Activated CD4-positive, alpha-beta T cell treated with anti-CD3 and anti-CD28 coated beads for 36 hours (primary cell): ENCODE data around the gene SHISAL2B. TPM values are rescaled to one million over a fixed set of nuclear protein-coding genes. Genes with fewer than 3 reads are reported as not detected.

ENCODE experiments used
- ATAC-seq: fragments of 200-7000 bp; cut with Tn5 transposase; one replicate; pipeline ENCODE4 v1.10.0; 2021; ENCODE audit warnings: mild to moderate bottlenecking, moderate library complexity
- CTCF ChIA-PET: fragments of 350-600 bp; sonication (Branson Sonifier 250); formaldehyde crosslinking; loops from one replicate; lab custom pipeline; 2021; ENCODE audit warnings: antibody characterized with exemption; lab: Charles Lee
- POLR2A ChIA-PET: fragments of 350-600 bp; sonication (Branson Sonifier 250); formaldehyde crosslinking; loops from one replicate; lab custom pipeline; 2021; ENCODE audit warnings: antibody characterized with exemption, inconsistent platforms; lab: Charles Lee
- DNase-seq: peaks from one replicate; pipeline ENCODE4 v3.0.0-alpha.2; 2020
- H3K27ac Mint-ChIP-seq: one replicate; pipeline ENCODE4 v1.8.0; 2021; ENCODE audit warnings: mixed read lengths
- H3K27me3 Mint-ChIP-seq: one replicate; pipeline ENCODE4 v1.8.0; 2021; ENCODE audit warnings: mixed read lengths
- H3K36me3 Mint-ChIP-seq: one replicate; pipeline ENCODE4 v1.8.0; 2021; ENCODE audit warnings: low read depth, mixed read lengths
- H3K4me1 Mint-ChIP-seq: one replicate; pipeline ENCODE4 v1.8.0; 2021; ENCODE audit warnings: mixed read lengths
- H3K4me3 Mint-ChIP-seq: one replicate; pipeline ENCODE4 v1.8.0; 2021; ENCODE audit warnings: mild to moderate bottlenecking, moderate library complexity, mixed read lengths
- H3K9me3 Mint-ChIP-seq: one replicate; pipeline ENCODE4 v1.8.0; 2021; ENCODE audit warnings: low read depth, mixed read lengths
- intact Hi-C, 2 experiments: fragments of 100-400 bp; cut with DNase I in 1 of 2; cut with micrococcal nuclease in 1 of 2; formaldehyde crosslinking; loops; one replicate each; pipeline versions ENCODE4 v1.14.2 to v1.15.1; 2022 to 2024; cut with DNase I, micrococcal nuclease
- total RNA-seq, 2 experiments: library from RNA; stranded (reverse); gene quantifications; one replicate each; pipeline ENCODE4 v1.2.3, GENCODE V29; 2021

Gene SHISAL2B
- total RNA-seq, 2 experiments from 2014 or later = not detected

- intact Hi-C loops = no loop called here
- Mint-ChIP-seq H3K4me3 (no peak overlapping the region), H3K36me3 (peaks cover 9% of the 10 kb centered on the region), H3K27ac (no peak overlapping the region), H3K4me1 (peaks cover 15% of the 10 kb centered on the region), H3K9me3 (no peaks in the 10 kb centered on the region), H3K27me3 (no peaks in the 10 kb centered on the region)
- no peak for DNase-seq
- ATAC-seq = no peak
- POLR2A ChIA-PET = no interaction called here
- CTCF ChIA-PET = interaction anchor here (1.4 kb wide), 1 partner anchor 12 kb away, joined by 3 read pairs; no protein-coding TSS in a partner anchor
Observed at GRCh38 chr5:64758901-64759300, 68.6 kb downstream of the SHISAL2B start.

GRCh38 chr5:64759960-64760660 lies 69.8 kb downstream of the SHISAL2B start:
- no peaks in the 10 kb centered on the region for H3K9me3 Mint-ChIP-seq
- CTCF ChIA-PET = no interaction called here

GRCh38 chr5:64763948-64764503 lies 73.7 kb downstream of the SHISAL2B start:
- intact Hi-C loops = no loop called here
- Mint-ChIP-seq H3K4me3 (no peak overlapping the region), H3K27ac (no peak overlapping the region), H3K4me1 (peaks cover 31% of the 10 kb centered on the region), H3K9me3 (no peaks in the 10 kb centered on the region), H3K36me3 (peaks cover 22% of the 10 kb centered on the region), H3K27me3 (no peaks in the 10 kb centered on the region)
- ATAC-seq (no peak), DNase-seq (no peak)
- ChIA-PET CTCF (interaction anchor here (0.6 to 1.0 kb wide), 2 partner anchors 9 to 253 kb away, joined by 3 to 4 read pairs; no protein-coding TSS in a partner anchor), POLR2A (no interaction called here)

More at GRCh38 chr5:64759960-64760660, 69.8 kb downstream of the SHISAL2B start:
- H3K4me3 Mint-ChIP-seq = no peak overlapping the region
- H3K27ac Mint-ChIP-seq = no peak overlapping the region
- DNase-seq = no peak
- ATAC-seq = no peak
- intact Hi-C loops = no loop called here
- POLR2A ChIA-PET = no interaction called here
- peaks cover 11% of the 10 kb centered on the region for H3K36me3 Mint-ChIP-seq
- no peaks in the 10 kb centered on the region for H3K27me3 Mint-ChIP-seq
- peaks cover 19% of the 10 kb centered on the region for H3K4me1 Mint-ChIP-seq

- H3K9me3 Mint-ChIP-seq = no peaks in the 10 kb centered on the region
- peaks cover 18% of the 10 kb centered on the region for H3K36me3 Mint-ChIP-seq
- H3K27me3 Mint-ChIP-seq = no peaks in the 10 kb centered on the region
- H3K4me1 Mint-ChIP-seq = peaks cover 37% of the 10 kb centered on the region
- H3K4me3 Mint-ChIP-seq = no peak overlapping the region
- intact Hi-C loops = loop anchor here (5.0 kb wide), 4 partner anchors 129 to 1376 kb away; partner anchors contain the start of genes ADAMTS6 (in 1 of the 2), CENPK (in 1 of the 2), PPWD1 (in 1 of the 2) and SREK1 (in 1 of the 2)
- ATAC-seq (no peak), DNase-seq (no peak)
- ChIA-PET POLR2A (no interaction called here), CTCF (interaction anchor here (0.9 to 1.3 kb wide), 3 partner anchors 12 to 18 kb away, joined by 3 read pairs; no protein-coding TSS in a partner anchor)
- H3K27ac Mint-ChIP-seq = peak overlapping the region; percentile 56
Observed at GRCh38 chr5:64765804-64766504, 75.7 kb downstream of the SHISAL2B start.

GRCh38 chr5:64766941-64767340 lies 76.6 kb downstream of the SHISAL2B start:
- DNase-seq = no peak
- CTCF ChIA-PET = interaction anchor here (1.0 to 1.3 kb wide), 2 partner anchors 15 to 18 kb away, joined by 3 read pairs; no protein-coding TSS in a partner anchor
- Mint-ChIP-seq H3K9me3 (no peaks in the 10 kb centered on the region), H3K4me1 (peaks cover 39% of the 10 kb centered on the region), H3K36me3 (peaks cover 16% of the 10 kb centered on the region), H3K27ac (peak overlapping the region; percentile 0), H3K4me3 (peak overlapping the region; percentile 91), H3K27me3 (no peaks in the 10 kb centered on the region)
- ATAC-seq = no peak
- POLR2A ChIA-PET = interaction anchor here (1.1 kb wide), 1 partner anchor 16 kb away, joined by 3 read pairs; no protein-coding TSS in a partner anchor
- intact Hi-C loops = loop anchor here (5.0 kb wide), 4 partner anchors 130 to 1375 kb away; partner anchors contain the start of genes ADAMTS6 (in 1 of the 2), CENPK (in 1 of the 2), PPWD1 (in 1 of the 2) and SREK1 (in 1 of the 2)

Other genes with a start within 250 kb of the SHISAL2B start
- gene RGS7BP, start 184.5 kb upstream of the SHISAL2B start, total RNA-seq = not detected
- 10 to 100 TPM; 27.8 TPM for gene SREK1IP1, start 78.2 kb downstream of the SHISAL2B start, total RNA-seq
- gene CWC27, start 78.4 kb downstream of the SHISAL2B start, total RNA-seq = 10 to 100 TPM; 35.4 to 35.8 TPM